Type B pancreatic cell (in vitro differentiated cells): Measurements from ENCODE around the gene FDX1. TPM values are rescaled to one million over a fixed set of nuclear protein-coding genes. Genes with fewer than 3 reads are reported as not detected.
"Not testable (repeated sequence)": the region's sequence is repeated elsewhere in the genome, so short reads cannot be mapped to it uniquely, and the experiment has no call there.

Source experiments
- DNase-seq: peaks from one replicate; pipeline ENCODE4 v3.0.0; 2021; ENCODE audit warnings: mixed read lengths; ENCODE audit not compliant: unreplicated experiment; ENCODE audit errors: extremely low spot score
- H3K27ac Mint-ChIP-seq: 2 replicates; pipeline ENCODE4 v1.8.0; 2021; ENCODE audit warnings: mild to moderate bottlenecking, mixed read lengths
- H3K27me3 Mint-ChIP-seq: 2 replicates; pipeline ENCODE4 v1.8.0; 2021; ENCODE audit warnings: mixed read lengths
- H3K36me3 Mint-ChIP-seq: 2 replicates; pipeline ENCODE4 v1.8.0; 2021; ENCODE audit warnings: mixed read lengths
- H3K4me1 Mint-ChIP-seq: one replicate; pipeline ENCODE4 v1.8.0; 2021; ENCODE audit warnings: mixed read lengths; ENCODE audit not compliant: unreplicated experiment
- H3K4me3 Mint-ChIP-seq: 2 replicates; pipeline ENCODE4 v1.8.0; 2021; ENCODE audit warnings: mild to moderate bottlenecking, mixed read lengths
- H3K9me3 Mint-ChIP-seq: 2 replicates; pipeline ENCODE4 v1.8.0; 2021; ENCODE audit warnings: mixed read lengths
- total RNA-seq: library from RNA; stranded (reverse); gene quantifications from 2 replicates; pipeline ENCODE4 v1.2.1, GENCODE V29; 2021; ENCODE audit warnings: low replicate concordance
- TF ChIP-seq, protein P1 (sequence below): fragments of 200-600 bp; sonication (generic); conservative IDR thresholded peaks from 2 replicates; pipeline ENCODE4 v1.5.0; 2021; ENCODE audit warnings: antibody characterized with exemption, mild to moderate bottlenecking

The FDX1 gene
- total RNA-seq, 1 donor from 2014 or later, result 14.6 TPM

DNA sequence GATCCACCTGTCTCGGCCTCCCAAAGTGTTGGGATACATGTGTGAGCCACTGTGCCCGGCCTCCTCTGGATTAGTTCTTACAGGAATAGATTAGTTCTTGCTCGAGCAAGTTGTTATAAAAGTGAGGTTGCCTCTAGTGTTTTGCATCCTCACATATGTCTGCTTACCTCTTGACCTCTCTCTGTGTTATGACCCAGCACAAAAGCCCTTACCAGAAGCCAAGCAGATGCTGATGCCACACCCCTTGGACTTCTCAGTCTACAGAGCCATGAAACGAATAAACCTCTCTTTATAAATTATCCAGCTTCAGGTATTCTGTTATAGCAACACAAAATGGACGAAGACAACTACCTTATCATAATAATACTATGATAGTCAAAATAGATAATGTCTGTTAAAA lies 22.4 kb upstream of the FDX1 start:
- TF ChIP-seq, protein P1, sequence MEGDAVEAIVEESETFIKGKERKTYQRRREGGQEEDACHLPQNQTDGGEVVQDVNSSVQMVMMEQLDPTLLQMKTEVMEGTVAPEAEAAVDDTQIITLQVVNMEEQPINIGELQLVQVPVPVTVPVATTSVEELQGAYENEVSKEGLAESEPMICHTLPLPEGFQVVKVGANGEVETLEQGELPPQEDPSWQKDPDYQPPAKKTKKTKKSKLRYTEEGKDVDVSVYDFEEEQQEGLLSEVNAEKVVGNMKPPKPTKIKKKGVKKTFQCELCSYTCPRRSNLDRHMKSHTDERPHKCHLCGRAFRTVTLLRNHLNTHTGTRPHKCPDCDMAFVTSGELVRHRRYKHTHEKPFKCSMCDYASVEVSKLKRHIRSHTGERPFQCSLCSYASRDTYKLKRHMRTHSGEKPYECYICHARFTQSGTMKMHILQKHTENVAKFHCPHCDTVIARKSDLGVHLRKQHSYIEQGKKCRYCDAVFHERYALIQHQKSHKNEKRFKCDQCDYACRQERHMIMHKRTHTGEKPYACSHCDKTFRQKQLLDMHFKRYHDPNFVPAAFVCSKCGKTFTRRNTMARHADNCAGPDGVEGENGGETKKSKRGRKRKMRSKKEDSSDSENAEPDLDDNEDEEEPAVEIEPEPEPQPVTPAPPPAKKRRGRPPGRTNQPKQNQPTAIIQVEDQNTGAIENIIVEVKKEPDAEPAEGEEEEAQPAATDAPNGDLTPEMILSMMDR, result no peak
- H3K27ac Mint-ChIP-seq, result no peak overlapping the region
- no peaks in the 10 kb centered on the region for H3K4me1 Mint-ChIP-seq
- no peak for DNase-seq
- peaks cover 11% of the 10 kb centered on the region for H3K9me3 Mint-ChIP-seq
- H3K4me3 Mint-ChIP-seq, result no peak overlapping the region
- H3K27me3 Mint-ChIP-seq, result no peaks in the 10 kb centered on the region
- peaks cover 7% of the 10 kb centered on the region for H3K36me3 Mint-ChIP-seq

GRCh38 chr11:110409174-110409573 lies 20.6 kb upstream of the FDX1 start:
- Mint-ChIP-seq H3K27me3 (no peaks in the 10 kb centered on the region), H3K4me1 (no peaks in the 10 kb centered on the region), H3K27ac (no peak overlapping the region), H3K36me3 (peaks cover 7% of the 10 kb centered on the region), H3K9me3 (peaks cover 11% of the 10 kb centered on the region), H3K4me3 (no peak overlapping the region)
- TF ChIP-seq, protein P1, result no peak
- DNase-seq, result no peak

- H3K4me1 Mint-ChIP-seq, result no peaks in the 10 kb centered on the region
- H3K9me3 Mint-ChIP-seq, result peaks cover 2% of the 10 kb centered on the region
- peaks cover 2% of the 10 kb centered on the region for H3K36me3 Mint-ChIP-seq
- no peak overlapping the region for H3K4me3 Mint-ChIP-seq
- DNase-seq, result no peak
- TF ChIP-seq, protein P1, result no peak
- no peak overlapping the region for H3K27ac Mint-ChIP-seq
- H3K27me3 Mint-ChIP-seq, result no peaks in the 10 kb centered on the region
These were observed 19.1 kb upstream of the FDX1 start for GRCh38 chr11:110410651-110411050.

GRCh38 chr11:110415081-110415480 lies 14.7 kb upstream of the FDX1 start:
- Mint-ChIP-seq H3K27me3 (no peaks in the 10 kb centered on the region), H3K9me3 (no peaks in the 10 kb centered on the region), H3K4me1 (no peaks in the 10 kb centered on the region), H3K4me3 (no peak overlapping the region), H3K36me3 (no peaks in the 10 kb centered on the region), H3K27ac (no peak overlapping the region)
- TF ChIP-seq, protein P1, result no peak
- DNase-seq, result no peak

DNA sequence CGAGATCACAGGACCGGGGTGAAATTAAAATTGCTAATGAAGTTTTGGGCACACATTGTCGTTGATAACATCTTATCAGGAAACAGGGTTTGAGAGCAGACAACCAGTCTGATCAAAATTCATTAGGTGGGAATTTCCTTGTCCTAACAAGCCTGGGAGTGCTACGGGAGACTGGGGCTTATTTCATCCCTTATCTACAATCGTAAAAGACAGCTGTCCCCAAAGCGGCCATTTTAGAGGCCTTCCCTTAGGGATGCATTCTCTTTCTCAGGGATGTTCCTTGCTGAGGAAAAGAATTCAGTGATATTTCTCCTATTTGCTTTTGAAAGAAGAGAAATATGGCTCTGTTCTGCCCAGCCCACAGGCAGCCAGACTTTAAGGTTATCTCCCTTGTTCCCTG lies 8.1 kb upstream of the FDX1 start:
- H3K36me3 Mint-ChIP-seq, H3K4me3 Mint-ChIP-seq, H3K9me3 Mint-ChIP-seq, H3K4me1 Mint-ChIP-seq, DNase-seq, H3K27ac Mint-ChIP-seq, H3K27me3 Mint-ChIP-seq: not testable (repeated sequence)

- Mint-ChIP-seq H3K27ac (no peak overlapping the region), H3K9me3 (peaks cover 9% of the 10 kb centered on the region), H3K36me3 (peaks cover 4% of the 10 kb centered on the region), H3K4me3 (no peak overlapping the region), H3K4me1 (peaks cover 9% of the 10 kb centered on the region), H3K27me3 (no peaks in the 10 kb centered on the region)
- no peak for DNase-seq
- TF ChIP-seq, protein P1, result no peak
These were observed 7.3 kb upstream of the FDX1 start for GRCh38 chr11:110422306-110422905.
